ENCODE results near the gene ZFP90. TPM values are rescaled to one million over a fixed set of nuclear protein-coding genes. Genes with fewer than 3 reads are reported as not detected.

ZFP90 gene
- total RNA-seq, 2 experiments from 2014 or later: 36.6 to 40.2 TPM

DNA sequence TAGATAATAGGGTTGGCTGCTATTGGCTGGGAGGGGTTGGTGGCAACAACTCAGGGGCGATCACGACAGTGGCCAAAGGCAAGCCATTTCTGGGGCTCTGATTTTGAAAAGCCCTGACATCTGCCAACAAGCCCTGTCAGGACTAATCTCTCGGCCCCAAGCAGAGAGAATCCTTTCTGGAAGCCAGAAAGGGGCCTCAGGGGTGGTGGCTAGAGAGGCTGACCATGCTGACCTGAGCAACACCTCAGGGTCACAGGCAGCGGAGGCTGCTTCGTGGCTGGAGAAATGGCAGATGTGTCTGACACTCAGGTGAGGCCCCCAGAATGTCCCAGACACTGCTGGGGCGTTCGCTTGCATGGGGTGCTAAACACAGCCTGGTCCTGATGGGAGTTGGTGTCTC, 35.0 kb upstream of the ZFP90 start:
- Mint-ChIP-seq H3K4me3 (no peak overlapping the region), H3K36me3 (no peaks in the 10 kb centered on the region), H3K27ac (no peak overlapping the region), H3K9me3 (no peaks in the 10 kb centered on the region), H3K27me3 (peaks cover 2% of the 10 kb centered on the region), H3K4me1 (ENCODE audit: low read depth) (no peaks in the 10 kb centered on the region)
- intact Hi-C loops (cut with micrococcal nuclease): no loop called here
- POLR2A ChIA-PET: no interaction called here
- CTCF ChIA-PET: interaction anchor here (1.2 to 1.6 kb wide), 2 partner anchors 17 to 107 kb away, joined by 5 to 7 read pairs; no protein-coding TSS in a partner anchor
- DNase-seq: no peak

DNA sequence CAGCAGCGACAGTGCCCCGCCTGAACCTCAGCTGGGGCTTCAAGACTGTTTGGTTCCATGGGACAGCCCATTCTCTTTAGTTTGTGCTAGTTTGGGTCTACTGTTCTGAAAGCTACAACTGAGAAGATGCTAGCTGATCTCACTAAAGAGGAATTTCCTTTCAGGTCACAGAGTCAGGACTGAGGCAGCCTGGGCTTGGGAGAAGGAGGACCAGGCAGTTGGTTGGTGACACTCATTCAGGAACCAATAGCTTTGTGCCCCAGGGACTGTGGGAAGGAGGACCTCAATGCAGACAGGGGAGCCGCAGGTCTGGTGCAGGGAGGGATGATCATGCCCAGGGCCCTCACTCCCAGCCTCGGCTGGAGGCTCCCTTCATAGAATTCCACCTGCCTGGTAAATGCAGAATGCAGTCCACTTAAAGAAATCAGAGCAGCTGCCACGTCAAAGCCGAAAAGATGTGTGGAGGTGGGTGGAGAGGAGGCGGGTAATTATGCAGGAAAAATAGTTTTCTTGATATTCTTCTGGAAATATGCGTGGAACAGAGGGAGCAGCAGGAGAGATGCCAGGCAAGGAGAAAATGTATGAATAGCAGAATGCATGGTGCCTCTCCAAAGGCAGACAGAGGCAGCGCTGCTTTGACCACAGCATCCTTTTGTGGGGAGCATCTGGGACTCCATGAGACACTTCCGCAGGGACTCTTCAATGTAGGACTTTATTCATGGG, 32.6 kb upstream of the ZFP90 start:
- ChIA-PET CTCF (interaction anchor here (1.1 kb wide), 1 partner anchor 14 kb away, joined by 4 read pairs; no protein-coding TSS in a partner anchor), POLR2A (no interaction called here)
- no peak for DNase-seq
- H3K27ac Mint-ChIP-seq: no peak overlapping the region
- H3K27me3 Mint-ChIP-seq: peaks cover 3% of the 10 kb centered on the region
- no peaks in the 10 kb centered on the region for H3K4me1 Mint-ChIP-seq (ENCODE audit: low read depth)
- H3K36me3 Mint-ChIP-seq: no peaks in the 10 kb centered on the region
- H3K4me3 Mint-ChIP-seq: no peak overlapping the region
- intact Hi-C loops (cut with micrococcal nuclease): no loop called here
- no peaks in the 10 kb centered on the region for H3K9me3 Mint-ChIP-seq

- ChIA-PET CTCF (interaction anchor here (1.0 to 5.9 kb wide), 3 partner anchors 21 to 111 kb away, joined by 3 to 101 read pairs (median 6); no protein-coding TSS in a partner anchor), POLR2A (no interaction called here)
- Mint-ChIP-seq H3K4me1 (ENCODE audit: low read depth) (no peaks in the 10 kb centered on the region), H3K9me3 (no peaks in the 10 kb centered on the region), H3K4me3 (no peak overlapping the region), H3K36me3 (no peaks in the 10 kb centered on the region), H3K27ac (no peak overlapping the region), H3K27me3 (peaks cover 3% of the 10 kb centered on the region)
- DNase-seq: no peak
- intact Hi-C loops (cut with micrococcal nuclease): no loop called here
Measured at GRCh38 chr16:68508013-68508412, 31.1 kb upstream of the ZFP90 start.

DNA sequence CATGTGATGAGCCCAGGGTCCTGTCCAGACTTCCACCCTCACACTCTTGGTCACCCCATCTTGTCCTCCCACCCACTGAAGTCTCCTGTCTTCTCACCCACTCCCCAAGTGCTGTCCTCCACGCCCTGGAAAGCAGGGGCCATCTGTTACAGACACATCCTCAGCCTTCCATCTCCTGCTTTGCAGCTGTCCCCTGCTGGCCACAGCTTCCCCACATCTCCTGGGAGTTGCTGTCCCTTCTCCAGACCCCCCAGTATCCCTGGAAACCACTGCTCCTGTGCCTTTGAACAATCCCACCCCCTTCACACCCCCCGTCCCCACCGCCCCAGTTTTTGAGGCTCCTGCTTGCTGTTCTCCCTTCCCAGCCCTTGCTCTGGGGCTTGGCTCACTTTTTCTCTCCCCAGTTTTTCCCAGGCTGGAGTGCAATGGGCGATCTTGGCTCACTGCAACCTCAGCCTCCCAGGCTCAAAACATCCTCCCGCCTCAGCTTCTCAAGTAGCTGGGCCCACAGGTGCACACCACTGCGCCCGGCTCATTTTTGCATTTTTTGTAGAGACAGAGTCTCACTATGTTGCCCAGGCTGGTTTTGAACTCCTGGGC, 30.4 kb upstream of the ZFP90 start:
- H3K36me3 Mint-ChIP-seq: no peaks in the 10 kb centered on the region
- no peaks in the 10 kb centered on the region for H3K4me1 Mint-ChIP-seq (ENCODE audit: low read depth)
- H3K9me3 Mint-ChIP-seq: no peaks in the 10 kb centered on the region
- H3K4me3 Mint-ChIP-seq: no peak overlapping the region
- ChIA-PET POLR2A (no interaction called here), CTCF (interaction anchor here (1.3 to 5.9 kb wide), 7 partner anchors 9 to 245 kb away, joined by 3 to 101 read pairs (median 11); partner anchors contain the start of gene SLC7A6)
- intact Hi-C loops (cut with micrococcal nuclease): no loop called here
- H3K27me3 Mint-ChIP-seq: peaks cover 3% of the 10 kb centered on the region
- DNase-seq: no peak
- H3K27ac Mint-ChIP-seq: no peak overlapping the region

DNA sequence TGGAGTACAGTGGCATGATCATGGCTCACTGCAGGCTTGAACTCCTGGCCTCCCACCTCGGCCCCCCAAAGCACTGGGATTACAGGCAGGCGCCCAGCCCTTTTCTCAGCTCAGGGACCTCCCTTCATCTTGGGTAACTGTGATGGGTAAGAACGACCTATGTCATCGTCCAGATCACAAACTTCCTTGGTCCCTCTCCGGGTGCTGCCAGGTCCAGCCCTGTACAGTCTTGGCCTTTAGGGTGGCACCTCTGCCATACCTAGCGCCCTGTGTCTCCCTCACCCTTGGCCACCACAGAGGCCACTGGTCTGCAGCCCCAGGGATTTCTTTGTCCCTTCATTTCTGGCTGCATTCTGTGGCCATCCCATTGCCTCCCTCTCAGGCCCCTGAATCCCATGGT, 29.7 kb upstream of the ZFP90 start:
- H3K4me1 Mint-ChIP-seq (ENCODE audit: low read depth): no peaks in the 10 kb centered on the region
- H3K36me3 Mint-ChIP-seq: no peaks in the 10 kb centered on the region
- no peak overlapping the region for H3K4me3 Mint-ChIP-seq
- no peak overlapping the region for H3K27ac Mint-ChIP-seq
- H3K27me3 Mint-ChIP-seq: peaks cover 3% of the 10 kb centered on the region
- CTCF ChIA-PET: interaction anchor here (0.7 to 5.9 kb wide), 20 partner anchors 9 to 268 kb away, joined by 3 to 101 read pairs (median 5); partner anchors contain the start of gene SLC7A6
- no peak for DNase-seq
- no peaks in the 10 kb centered on the region for H3K9me3 Mint-ChIP-seq
- intact Hi-C loops (cut with micrococcal nuclease): no loop called here
- POLR2A ChIA-PET: no interaction called here

GRCh38 chr16:68510775-68511174, 28.3 kb upstream of the ZFP90 start:
- no peak for DNase-seq
- Mint-ChIP-seq H3K36me3 (no peaks in the 10 kb centered on the region), H3K4me3 (no peak overlapping the region), H3K27ac (no peak overlapping the region), H3K4me1 (ENCODE audit: low read depth) (no peaks in the 10 kb centered on the region), H3K9me3 (no peaks in the 10 kb centered on the region), H3K27me3 (peaks cover 3% of the 10 kb centered on the region)
- ChIA-PET CTCF (interaction anchor here (0.7 to 5.9 kb wide), 36 partner anchors 10 to 613 kb away, joined by 3 to 101 read pairs (median 4); partner anchors contain the start of gene SLC7A6), POLR2A (no interaction called here)
- intact Hi-C loops (cut with micrococcal nuclease): loop anchor here (1.0 kb wide), 3 partner anchors 65 to 143 kb away; no protein-coding TSS in a partner anchor

DNA sequence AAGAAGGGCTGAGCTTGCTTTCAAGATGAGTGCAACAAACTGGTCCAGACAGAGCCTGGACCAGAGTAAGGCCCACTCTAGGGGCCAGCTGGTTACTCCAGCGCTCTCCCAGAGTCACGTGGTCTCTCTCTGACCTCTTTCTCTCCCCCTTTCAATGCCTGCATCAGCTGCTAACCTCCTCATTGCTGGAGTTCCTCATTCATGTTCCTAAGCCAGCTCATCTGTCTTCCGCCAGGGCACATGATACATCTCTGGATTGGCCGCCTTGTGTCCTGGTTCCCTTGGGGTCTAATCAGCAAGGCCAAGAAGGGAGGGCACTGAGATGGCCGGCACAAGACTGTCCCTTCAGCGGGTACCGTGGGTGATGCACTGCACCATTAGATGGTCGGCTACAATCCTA, 26.9 kb upstream of the ZFP90 start:
- H3K27ac Mint-ChIP-seq: no peak overlapping the region
- ChIA-PET CTCF (interaction anchor here (1.4 to 5.9 kb wide), 6 partner anchors 8 to 156 kb away, joined by 3 to 101 read pairs (median 11); no protein-coding TSS in a partner anchor), POLR2A (no interaction called here)
- no peak for DNase-seq
- H3K36me3 Mint-ChIP-seq: no peaks in the 10 kb centered on the region
- no peak overlapping the region for H3K4me3 Mint-ChIP-seq
- intact Hi-C loops (cut with micrococcal nuclease): no loop called here
- H3K9me3 Mint-ChIP-seq: no peaks in the 10 kb centered on the region
- no peaks in the 10 kb centered on the region for H3K4me1 Mint-ChIP-seq (ENCODE audit: low read depth)
- H3K27me3 Mint-ChIP-seq: peaks cover 3% of the 10 kb centered on the region

- intact Hi-C loops (cut with micrococcal nuclease): no loop called here
- H3K4me3 Mint-ChIP-seq: no peak overlapping the region
- H3K4me1 Mint-ChIP-seq (ENCODE audit: low read depth): no peaks in the 10 kb centered on the region
- peaks cover 3% of the 10 kb centered on the region for H3K27me3 Mint-ChIP-seq
- ChIA-PET CTCF (interaction anchor here (1.4 to 5.9 kb wide), 4 partner anchors 8 to 157 kb away, joined by 3 to 101 read pairs (median 11); no protein-coding TSS in a partner anchor), POLR2A (no interaction called here)
- no peaks in the 10 kb centered on the region for H3K36me3 Mint-ChIP-seq
- H3K9me3 Mint-ChIP-seq: no peaks in the 10 kb centered on the region
- no peak for DNase-seq
- no peak overlapping the region for H3K27ac Mint-ChIP-seq
Measured at GRCh38 chr16:68512742-68513141, 26.3 kb upstream of the ZFP90 start.

DNA sequence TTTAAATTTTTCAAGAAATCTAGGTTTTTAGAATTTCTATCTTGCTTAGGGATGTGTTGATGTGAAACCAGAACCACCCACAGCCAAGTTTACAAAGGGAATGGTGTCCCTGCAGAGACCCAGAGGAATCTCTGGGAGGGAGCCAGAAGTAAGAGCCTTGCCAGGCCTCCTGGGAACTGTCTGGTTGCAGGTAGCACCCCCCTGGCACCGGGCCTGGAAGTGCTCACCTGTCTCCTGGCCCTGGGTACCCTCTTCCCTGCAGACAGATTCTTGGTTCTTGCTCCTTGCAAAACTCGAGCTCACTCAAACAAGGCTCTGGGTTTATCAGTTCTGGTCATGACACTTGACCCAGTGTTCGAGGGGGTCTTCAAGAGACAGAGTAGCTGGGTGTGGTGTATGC, 24.6 kb upstream of the ZFP90 start:
- H3K27me3 Mint-ChIP-seq: no peaks in the 10 kb centered on the region
- no peak overlapping the region for H3K27ac Mint-ChIP-seq
- no peak overlapping the region for H3K4me3 Mint-ChIP-seq
- ChIA-PET CTCF (interaction anchor here (4.5 kb wide), 1 partner anchor 14 kb away, joined by 19 read pairs; no protein-coding TSS in a partner anchor), POLR2A (no interaction called here)
- no peaks in the 10 kb centered on the region for H3K9me3 Mint-ChIP-seq
- no peak for DNase-seq
- no peaks in the 10 kb centered on the region for H3K36me3 Mint-ChIP-seq
- intact Hi-C loops (cut with micrococcal nuclease): no loop called here
- no peaks in the 10 kb centered on the region for H3K4me1 Mint-ChIP-seq (ENCODE audit: low read depth)

GRCh38 chr16:68517606-68518166, 21.4 kb upstream of the ZFP90 start:
- no peaks in the 10 kb centered on the region for H3K27me3 Mint-ChIP-seq
- ChIA-PET CTCF (interaction anchor here (0.6 to 4.5 kb wide), 4 partner anchors 11 to 500 kb away, joined by 3 to 19 read pairs (median 6); no protein-coding TSS in a partner anchor), POLR2A (no interaction called here)
- no peaks in the 10 kb centered on the region for H3K36me3 Mint-ChIP-seq
- no peak overlapping the region for H3K4me3 Mint-ChIP-seq
- no peak overlapping the region for H3K27ac Mint-ChIP-seq
- intact Hi-C loops (cut with micrococcal nuclease): no loop called here
- no peak for DNase-seq
- H3K9me3 Mint-ChIP-seq: no peaks in the 10 kb centered on the region
- peaks cover 6% of the 10 kb centered on the region for H3K4me1 Mint-ChIP-seq (ENCODE audit: low read depth)

- H3K27ac Mint-ChIP-seq: no peak overlapping the region
- no peak overlapping the region for H3K4me3 Mint-ChIP-seq
- no peaks in the 10 kb centered on the region for H3K9me3 Mint-ChIP-seq
Measured at GRCh38 chr16:68519225-68519745, 19.8 kb upstream of the ZFP90 start.

DNA sequence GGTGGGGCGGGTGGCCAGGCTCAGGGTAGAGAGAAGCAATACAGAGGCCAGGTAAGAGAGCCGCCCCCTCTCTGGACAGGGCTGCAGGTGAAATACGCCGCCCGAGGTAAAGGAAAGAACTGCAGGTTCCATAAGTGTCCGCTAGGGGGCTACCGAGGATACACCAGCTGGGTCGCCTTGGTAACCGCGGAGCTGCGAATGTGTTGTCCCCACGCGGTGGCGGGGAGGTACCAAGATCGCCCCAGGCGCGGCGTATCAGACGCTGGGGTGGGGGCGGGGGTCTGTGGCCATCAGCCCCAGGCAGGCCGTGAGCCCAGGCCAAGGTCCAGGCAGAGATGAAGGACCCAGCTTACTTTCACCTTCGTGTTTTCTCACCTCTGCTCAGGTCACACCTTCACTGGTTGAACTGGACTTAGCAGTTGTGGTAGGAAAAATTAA, 18.4 kb upstream of the ZFP90 start:
- peak; percentile 92 for DNase-seq
- peaks cover 6% of the 10 kb centered on the region for H3K4me1 Mint-ChIP-seq (ENCODE audit: low read depth)
- no peaks in the 10 kb centered on the region for H3K36me3 Mint-ChIP-seq
- intact Hi-C loops (cut with micrococcal nuclease): loop anchor here (1.0 to 10.0 kb wide), 3 partner anchors 8 to 246 kb away; partner anchors contain the start of gene SMPD3
- no peaks in the 10 kb centered on the region for H3K9me3 Mint-ChIP-seq
- ChIA-PET POLR2A (no interaction called here), CTCF (interaction anchor here (0.5 to 2.9 kb wide), 61 partner anchors 9 to 808 kb away, joined by 3 to 32 read pairs (median 4); partner anchors contain the start of genes PLA2G15, PRMT7, SLC7A6 and SLC7A6OS)
- H3K27ac Mint-ChIP-seq: no peak overlapping the region
- peaks cover 1% of the 10 kb centered on the region for H3K27me3 Mint-ChIP-seq
- H3K4me3 Mint-ChIP-seq: no peak overlapping the region

More at GRCh38 chr16:68519225-68519745, 19.8 kb upstream of the ZFP90 start:
- peaks cover 6% of the 10 kb centered on the region for H3K4me1 Mint-ChIP-seq (ENCODE audit: low read depth)
- no peak for DNase-seq
- intact Hi-C loops (cut with micrococcal nuclease): no loop called here
- H3K27me3 Mint-ChIP-seq: no peaks in the 10 kb centered on the region
- no peaks in the 10 kb centered on the region for H3K36me3 Mint-ChIP-seq
- CTCF ChIA-PET: interaction anchor here (0.8 to 2.9 kb wide), 4 partner anchors 7 to 123 kb away, joined by 3 to 25 read pairs (median 12); no protein-coding TSS in a partner anchor
- POLR2A ChIA-PET: no interaction called here
